Activated CD4-positive, alpha-beta T cell treated with anti-CD3 and anti-CD28 coated beads, Interleukin-2, amount 50 U/mL, for 4 hours (primary cell): ENCODE data around the gene MAGEA9.
"Not testable (repeated sequence)": the region's sequence is repeated elsewhere in the genome, so short reads cannot be mapped to it uniquely, and the experiment has no call there.

Experiments used
- DNase-seq, 2 experiments: peaks; one replicate each; pipeline ENCODE4 v3.0.0-alpha.2; 2020

Gene MAGEA9

GRCh38 chrX:149781727-149782126, at the start of gene MAGEA9:
Gene MAGEA9 (plus strand): TSS chrX:149781930. CDS start chrX:149786211, 4,281 bp downstream.
- not testable (repeated sequence) for DNase-seq

- not testable (repeated sequence) for DNase-seq
Measured at GRCh38 chrX:149742269-149742668, 39.5 kb upstream of the MAGEA9 start.

- DNase-seq, result not testable (repeated sequence)
Measured at GRCh38 chrX:149746390-149747007, 35.2 kb upstream of the MAGEA9 start.

GRCh38 chrX:149757206-149758067, 24.3 kb upstream of the MAGEA9 start:
- no peak for DNase-seq

- DNase-seq, result no peak
Measured at GRCh38 chrX:149758068-149758714, 23.5 kb upstream of the MAGEA9 start.

GRCh38 chrX:149758715-149759078, 23.0 kb upstream of the MAGEA9 start:
- not testable (repeated sequence) for DNase-seq

GRCh38 chrX:149759824-149760223, 21.9 kb upstream of the MAGEA9 start:
- no peak for DNase-seq

GRCh38 chrX:149760965-149761364, 20.8 kb upstream of the MAGEA9 start:
- DNase-seq, result no peak

- not testable (repeated sequence) for DNase-seq
Measured at GRCh38 chrX:149761858-149762674, 19.7 kb upstream of the MAGEA9 start.

GRCh38 chrX:149762696-149763614, 18.8 kb upstream of the MAGEA9 start:
- no peak for DNase-seq

GRCh38 chrX:149770344-149770743, 11.4 kb upstream of the MAGEA9 start:
- not testable (repeated sequence) for DNase-seq

GRCh38 chrX:149773026-149773425, 8.7 kb upstream of the MAGEA9 start:
- not testable (repeated sequence) for DNase-seq

GRCh38 chrX:149773768-149774167, 8.0 kb upstream of the MAGEA9 start, which contains the start of gene HSFX1:
Gene HSFX1 (plus strand): TSS chrX:149774068. CDS start chrX:149774682, 614 bp downstream.
- DNase-seq, result not testable (repeated sequence)

- DNase-seq, result not testable (repeated sequence)
Measured at GRCh38 chrX:149777999-149778398, 3.7 kb upstream of the MAGEA9 start.

- not testable (repeated sequence) for DNase-seq
Measured at GRCh38 chrX:149795531-149795930, 13.8 kb downstream of the MAGEA9 start.

GRCh38 chrX:149799095-149799714, 17.5 kb downstream of the MAGEA9 start:
- no peak for DNase-seq

GRCh38 chrX:149799938-149800337, 18.2 kb downstream of the MAGEA9 start:
- DNase-seq, result no peak

GRCh38 chrX:149803458-149804062, 21.8 kb downstream of the MAGEA9 start:
- DNase-seq, result no peak

GRCh38 chrX:149804102-149804501, 22.4 kb downstream of the MAGEA9 start:
- DNase-seq, result no peak

- DNase-seq, result no peak
Measured at GRCh38 chrX:149807747-149808458, 26.2 kb downstream of the MAGEA9 start.
